ENCODE measurements around the gene LAMP1. TPM values are rescaled to one million over a fixed set of nuclear protein-coding genes. Genes with fewer than 3 reads are reported as not detected.

LAMP1 gene
- total and polyA plus RNA-seq, 2 donors (not counting 1 experiment from before 2014, with no cell fraction given), result 52.1 to 96.1 TPM

DNA sequence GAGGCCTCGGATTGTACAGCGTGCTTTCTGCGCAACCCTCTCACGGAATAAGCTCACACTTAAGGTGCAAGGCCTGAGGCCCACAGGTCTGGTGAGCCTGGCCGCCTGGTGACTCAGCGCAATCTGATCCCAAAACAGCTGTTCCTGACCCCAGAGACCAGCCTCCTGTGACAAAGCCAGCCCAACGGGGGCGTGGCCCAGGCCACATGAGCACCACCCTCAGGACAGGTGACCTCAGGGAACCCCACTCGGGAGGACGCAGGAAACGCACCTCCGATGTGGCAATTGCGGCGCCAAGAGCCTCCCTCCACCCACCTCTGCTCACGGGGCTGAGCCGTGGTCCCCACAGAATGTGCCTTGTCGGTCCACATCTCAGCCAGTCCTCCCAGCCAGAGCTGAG lies 40.5 kb downstream of the LAMP1 start:
- Histone ChIP-seq H3K4me2 (replicated peaks; ENCODE audit: low read depth, low read length, poor library complexity, severe bottlenecking) (no peak overlapping the region), H2AFZ (ENCODE audit: insufficient read depth, low read depth, low read length, poor library complexity, severe bottlenecking) (no peak overlapping the region), H4K20me1 (ENCODE audit: control insufficient read depth, insufficient read depth, low read length, poor library complexity, severe bottlenecking) (no peaks in the 10 kb centered on the region), H3K4me1 (ENCODE audit: control insufficient read depth in 2 of 2, insufficient read depth in 2 of 2, low read length in 2 of 2) (no peaks in the 10 kb centered on the region), H3K9ac (ENCODE audit: low read length) (no peak overlapping the region), H3K36me3 (replicated peaks in 1 of 2; ENCODE audit: control extremely low read depth in 1 of 2, control insufficient read depth in 1 of 2, extremely low read depth in 1 of 2, insufficient read depth in 2 of 2, low read length in 1 of 2) (no peaks in the 10 kb centered on the region), H3K27ac (ENCODE audit: low read length in 2 of 2) (no peak overlapping the region), H3K9me3 (ENCODE audit: control extremely low read depth in 1 of 3, control insufficient read depth in 2 of 3, insufficient read depth in 1 of 3, low read length in 2 of 3) (no peaks in the 10 kb centered on the region), H3K4me3 (ENCODE audit: control extremely low read depth in 1 of 5, extremely low read depth in 1 of 5, insufficient read depth in 1 of 5, low read depth in 2 of 5, low read length in 4 of 5) (no peak overlapping the region), H3K79me2 (ENCODE audit: control insufficient read depth, insufficient read depth, low read length) (no peaks in the 10 kb centered on the region), H3K27me3 (replicated peaks in 1 of 4; ENCODE audit: control extremely low read depth in 1 of 4, control insufficient read depth in 3 of 4, insufficient read depth in 4 of 4, low read length in 3 of 4) (no peaks in the 10 kb centered on the region)
- no peak overlapping the region for H3K27ac Mint-ChIP-seq
- TF ChIP-seq, protein P1, sequence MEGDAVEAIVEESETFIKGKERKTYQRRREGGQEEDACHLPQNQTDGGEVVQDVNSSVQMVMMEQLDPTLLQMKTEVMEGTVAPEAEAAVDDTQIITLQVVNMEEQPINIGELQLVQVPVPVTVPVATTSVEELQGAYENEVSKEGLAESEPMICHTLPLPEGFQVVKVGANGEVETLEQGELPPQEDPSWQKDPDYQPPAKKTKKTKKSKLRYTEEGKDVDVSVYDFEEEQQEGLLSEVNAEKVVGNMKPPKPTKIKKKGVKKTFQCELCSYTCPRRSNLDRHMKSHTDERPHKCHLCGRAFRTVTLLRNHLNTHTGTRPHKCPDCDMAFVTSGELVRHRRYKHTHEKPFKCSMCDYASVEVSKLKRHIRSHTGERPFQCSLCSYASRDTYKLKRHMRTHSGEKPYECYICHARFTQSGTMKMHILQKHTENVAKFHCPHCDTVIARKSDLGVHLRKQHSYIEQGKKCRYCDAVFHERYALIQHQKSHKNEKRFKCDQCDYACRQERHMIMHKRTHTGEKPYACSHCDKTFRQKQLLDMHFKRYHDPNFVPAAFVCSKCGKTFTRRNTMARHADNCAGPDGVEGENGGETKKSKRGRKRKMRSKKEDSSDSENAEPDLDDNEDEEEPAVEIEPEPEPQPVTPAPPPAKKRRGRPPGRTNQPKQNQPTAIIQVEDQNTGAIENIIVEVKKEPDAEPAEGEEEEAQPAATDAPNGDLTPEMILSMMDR (IDR thresholded peaks at IDR 0.05), result no peak
- CTCF ChIA-PET, result no interaction called here
- ATAC-seq (ENCODE audit: low read depth) (no peak), DNase-seq (no peak)
- H3K9me3 Mint-ChIP-seq (ENCODE audit: insufficient read depth), result no peaks in the 10 kb centered on the region
- H3K4me3 Mint-ChIP-seq, result no peak overlapping the region
- peaks cover 9% of the 10 kb centered on the region for H3K27me3 Mint-ChIP-seq
- intact Hi-C loops (cut with micrococcal nuclease), result no loop called here
- no peaks in the 10 kb centered on the region for H3K4me1 Mint-ChIP-seq
- WGBS (ENCODE audit: insufficient coverage), result 82% methylated on average over 16 of the region's 17 CpGs
- POLR2A ChIA-PET, result no interaction called here

- 97% methylated on average over 13 of the region's 20 CpGs for WGBS (ENCODE audit: insufficient coverage)
- Histone ChIP-seq H4K20me1 (ENCODE audit: control insufficient read depth, insufficient read depth, low read length, poor library complexity, severe bottlenecking) (no peaks in the 10 kb centered on the region), H2AFZ (ENCODE audit: insufficient read depth, low read depth, low read length, poor library complexity, severe bottlenecking) (no peak overlapping the region), H3K4me3 (ENCODE audit: control extremely low read depth in 1 of 5, extremely low read depth in 1 of 5, insufficient read depth in 1 of 5, low read depth in 2 of 5, low read length in 4 of 5) (no peak overlapping the region), H3K79me2 (ENCODE audit: control insufficient read depth, insufficient read depth, low read length) (no peaks in the 10 kb centered on the region), H3K4me1 (ENCODE audit: control insufficient read depth in 2 of 2, insufficient read depth in 2 of 2, low read length in 2 of 2) (no peaks in the 10 kb centered on the region), H3K27ac (ENCODE audit: low read length in 2 of 2) (no peak overlapping the region), H3K27me3 (replicated peaks in 1 of 4; ENCODE audit: control extremely low read depth in 1 of 4, control insufficient read depth in 3 of 4, insufficient read depth in 4 of 4, low read length in 3 of 4) (no peaks in the 10 kb centered on the region), H3K4me2 (replicated peaks; ENCODE audit: low read depth, low read length, poor library complexity, severe bottlenecking) (no peak overlapping the region), H3K9me3 (ENCODE audit: control extremely low read depth in 1 of 3, control insufficient read depth in 2 of 3, insufficient read depth in 1 of 3, low read length in 2 of 3) (no peaks in the 10 kb centered on the region), H3K36me3 (replicated peaks in 1 of 2; ENCODE audit: control extremely low read depth in 1 of 2, control insufficient read depth in 1 of 2, extremely low read depth in 1 of 2, insufficient read depth in 2 of 2, low read length in 1 of 2) (no peaks in the 10 kb centered on the region), H3K9ac (ENCODE audit: low read length) (no peak overlapping the region)
- ChIA-PET POLR2A (no interaction called here), CTCF (no interaction called here)
- Mint-ChIP-seq H3K9me3 (ENCODE audit: insufficient read depth) (no peaks in the 10 kb centered on the region), H3K4me1 (no peaks in the 10 kb centered on the region), H3K27ac (no peak overlapping the region), H3K4me3 (no peak overlapping the region), H3K27me3 (peaks cover 14% of the 10 kb centered on the region)
- ATAC-seq (ENCODE audit: low read depth) (no peak), DNase-seq (no peak)
- intact Hi-C loops (cut with micrococcal nuclease), result no loop called here
- TF ChIP-seq EZH2 (IDR thresholded peaks at IDR 0.05; ENCODE audit: borderline replicate concordance, insufficient read depth, low read depth, low read length, poor library complexity, severe bottlenecking), result no peak
- TF ChIP-seq, protein P1 (IDR thresholded peaks at IDR 0.05), result no peak
These were observed 40.9 kb downstream of the LAMP1 start for GRCh38 chr13:113337976-113338375.
